K562 (cell line): ENCODE results near the gene SYNE1. TPM values are rescaled to one million over a fixed set of nuclear protein-coding genes. Genes with fewer than 3 reads are reported as not detected.

Experiments
- ATAC-seq: fragments of 200-7000 bp; cut with Tn5 transposase; 3 replicates; pipeline ENCODE4 v1.9.1; 2020; ENCODE audit warnings: moderate library complexity
- BruUV-seq: library from RNA; stranded (reverse); fragments of 400-500 nt; replicated peaks from 2 replicates; lab custom pipeline; 2021; lab: Mats Ljungman, UMichigan
- CTCF ChIA-PET: fragments of 300-600 bp; formaldehyde crosslinking; extraction: SDS; loops from one replicate; lab custom pipeline; 2021; ENCODE audit warnings: low intra/inter-chr PET ratio; lab: Yijun Ruan, JAX
- POLR2A ChIA-PET: fragments of 300-600, 350-650 bp; sonication (Branson Sonifier 250); formaldehyde crosslinking; extraction: SDS; loops from one replicate; lab custom pipeline; 2021; ENCODE audit warnings: antibody characterized with exemption, inconsistent platforms; lab: Yijun Ruan, JAX
- DNase-seq, 4 experiments: peaks; one replicate each; pipeline versions ENCODE4 v3.0.0 to v3.0.0-alpha.2; 2011 to 2018; ENCODE audit warnings: low spot score in 3 of 4, mixed read lengths in 3 of 4; ENCODE audit errors: extremely low read depth in 1 of 4
- FAIRE-seq: peaks from 2 replicates; lab custom pipeline; 2011; peaks lifted over from hg19 to GRCh38; lab: Jason Lieb, UNC
- H2AFZ ChIP-seq: 2 replicates; pipeline ENCODE4 v1.6.0; 2011; ENCODE audit warnings: low read depth, low read length, control low read depth, inconsistent platforms
- H3K27ac ChIP-seq: fragments of 200-600 bp; 3 replicates; pipeline ENCODE4 v1.8.0; 2011; ENCODE audit warnings: low read depth, mild to moderate bottlenecking, control low read depth, inconsistent platforms, low read length, moderate library complexity, mixed read lengths; ENCODE audit errors: extremely low read depth
- H3K27me3 ChIP-seq, 2 experiments: fragments of 300-600 bp in 1 of 2; 2 replicates in 1 of 2; 3 replicates in 1 of 2; pipeline versions ENCODE4 v1.6.0 to v1.8.0; 2011; ENCODE audit warnings: inconsistent platforms in 2 of 2, low read length in 2 of 2, mild to moderate bottlenecking in 1 of 2, mixed read lengths in 1 of 2, moderate library complexity in 1 of 2; ENCODE audit not compliant: control insufficient read depth in 2 of 2, insufficient read depth in 2 of 2
- H3K36me3 ChIP-seq: fragments of 300-600 bp; 3 replicates; pipeline ENCODE4 v1.8.0; 2011; ENCODE audit warnings: mild to moderate bottlenecking, low read length, inconsistent platforms; ENCODE audit not compliant: control insufficient read depth, insufficient read depth
- H3K4me1 ChIP-seq, 2 experiments: fragments of 200-600 bp in 1 of 2; replicated peaks in 1 of 2; 2 replicates in 1 of 2; 3 replicates in 1 of 2; pipeline versions ENCODE4 v1.5.1 to v1.8.0; 2011; ENCODE audit warnings: inconsistent platforms in 2 of 2, low read length in 2 of 2, mild to moderate bottlenecking in 1 of 2, mixed read lengths in 1 of 2, moderate library complexity in 1 of 2; ENCODE audit not compliant: control insufficient read depth in 2 of 2, insufficient read depth in 2 of 2
- H3K4me2 ChIP-seq: 2 replicates; pipeline ENCODE4 v1.6.1; 2011; ENCODE audit warnings: low read length, control low read depth, inconsistent platforms, mixed read lengths; ENCODE audit not compliant: insufficient read depth
- H3K4me3 ChIP-seq: fragments of 200-600 bp; sonication (generic), shearing (Covaris generic); 2 replicates; pipeline ENCODE4 v1.5.1; 2016; ENCODE audit warnings: control low read depth, inconsistent platforms
- H3K79me2 ChIP-seq: fragments of 200-600 bp; 3 replicates; pipeline ENCODE4 v1.8.0; 2011; ENCODE audit warnings: low read length, inconsistent platforms; ENCODE audit not compliant: control insufficient read depth, insufficient read depth
- H3K9ac ChIP-seq, 2 experiments: 2 replicates each; pipeline versions ENCODE4 v1.6.0 to v1.6.1; 2011; ENCODE audit warnings: low read depth in 2 of 2, low read length in 2 of 2, control low read depth in 1 of 2, inconsistent platforms in 1 of 2, mild to moderate bottlenecking in 1 of 2, mixed read lengths in 1 of 2; ENCODE audit not compliant: insufficient read depth in 1 of 2
- H3K9me1 ChIP-seq: one replicate; pipeline ENCODE4 v1.6.0; 2011; ENCODE audit warnings: inconsistent platforms, mild to moderate bottlenecking, low read length, moderate library complexity; ENCODE audit not compliant: control insufficient read depth, insufficient read depth
- H3K9me3 ChIP-seq: replicated peaks from 2 replicates; pipeline ENCODE4 v1.5.1; 2011; ENCODE audit warnings: low read depth, low read length, inconsistent platforms; ENCODE audit not compliant: control insufficient read depth, insufficient read depth
- H4K20me1 ChIP-seq: replicated peaks from 2 replicates; pipeline ENCODE4 v1.6.1; 2011; ENCODE audit warnings: low read length, inconsistent platforms, mixed read lengths; ENCODE audit not compliant: control insufficient read depth, insufficient read depth
- CEBPG ChIP-seq, 3 experiments: fragments of 200-800 bp in 1 of 3; sonication (Bioruptor generic) in 1 of 3; sonication (generic) in 1 of 3; formaldehyde crosslinking in 1 of 3; IDR thresholded peaks in 2 of 3; conservative IDR thresholded peaks in 1 of 3; 2 replicates each; pipeline versions ENCODE4 v1.6.1 to v1.8.0; 2016 to 2022; ENCODE audit warnings: missing compliant biosample characterization in 2 of 3, missing genetic modification characterization in 2 of 3, mild to moderate bottlenecking in 1 of 3, missing genetic modification reagents in 1 of 3
- CHD1 ChIP-seq: fragments of 200-600 bp; sonication (generic); IDR thresholded peaks from one replicate; pipeline ENCODE4 v1.6.1; 2012; ENCODE audit warnings: mild to moderate bottlenecking, moderate library complexity, low read length, inconsistent platforms
- CTCF ChIP-seq, 3 experiments: IDR thresholded peaks in 2 of 3; conservative IDR thresholded peaks in 1 of 3; 2 replicates each; pipeline ENCODE4 v1.5.1; 2011 to 2012; ENCODE audit warnings: low read length in 3 of 3, mild to moderate bottlenecking in 3 of 3, control low read depth in 2 of 3, improper control_type of control experiment in 1 of 3, inconsistent platforms in 1 of 3, low read depth in 1 of 3, mixed read lengths in 1 of 3, moderate library complexity in 1 of 3; ENCODE audit not compliant: insufficient read depth in 2 of 3
- DNMT1 ChIP-seq: fragments of 450-650 bp; IDR thresholded peaks from 2 replicates; pipeline ENCODE4 v1.6.1; 2016; ENCODE audit warnings: antibody characterized with exemption, mild to moderate bottlenecking
- EHMT2 ChIP-seq: fragments of 450-650 bp; IDR thresholded peaks from 2 replicates; pipeline ENCODE4 v1.6.1; 2018; ENCODE audit warnings: antibody characterized with exemption
- HMG20A ChIP-seq: fragments of 450-650 bp; formaldehyde crosslinking; conservative IDR thresholded peaks from 2 replicates; pipeline ENCODE4 v1.4.0; 2020; ENCODE audit warnings: mild to moderate bottlenecking, mixed read lengths
- HMGN3 ChIP-seq: IDR thresholded peaks from 2 replicates; pipeline ENCODE4 v1.6.1; 2011; ENCODE audit warnings: borderline replicate concordance, low read depth, mild to moderate bottlenecking, mixed read lengths, low read length; ENCODE audit not compliant: insufficient read length; ENCODE audit errors: extremely low read depth
- MAX ChIP-seq: sonication (generic); formaldehyde crosslinking; IDR thresholded peaks from 2 replicates; pipeline ENCODE4 v1.9.0; 2022; ENCODE audit warnings: mild to moderate bottlenecking, missing genetic modification reagents
- RFX1 ChIP-seq: fragments of 450-650 bp; IDR thresholded peaks from 2 replicates; pipeline ENCODE4 v1.6.1; 2016; ENCODE audit warnings: mild to moderate bottlenecking, moderate library complexity
- SETDB1 ChIP-seq: IDR thresholded peaks from one replicate; pipeline ENCODE4 v1.6.1; 2012; ENCODE audit warnings: low read length, control low read depth, inconsistent platforms
- ZBTB17 ChIP-seq: fragments of 450-650 bp; formaldehyde crosslinking; IDR thresholded peaks from 2 replicates; pipeline ENCODE4 v1.4.0; 2020; ENCODE audit warnings: mild to moderate bottlenecking
- ZFP36 ChIP-seq: fragments of 150-350 bp; IDR thresholded peaks from 2 replicates; pipeline ENCODE4 v1.6.1; 2018; ENCODE audit warnings: low read length, low read depth; ENCODE audit not compliant: partially characterized antibody
- ZNF561 ChIP-seq: fragments of 450-650 bp; formaldehyde crosslinking; conservative IDR thresholded peaks from 2 replicates; pipeline ENCODE4 v1.4.0; 2020; ENCODE audit warnings: mild to moderate bottlenecking, moderate library complexity
- ZSCAN32 ChIP-seq: fragments of 450-650 bp; formaldehyde crosslinking; IDR thresholded peaks from 2 replicates; pipeline ENCODE4 v1.4.0; 2020; ENCODE audit warnings: mild to moderate bottlenecking, moderate library complexity
- WGBS: fragments of 100-300 bp; shearing (Covaris generic); methylation state at CpG from one replicate; pipeline ENCODE4 v1.1.6; 2016; ENCODE audit warnings: low coverage, mixed read lengths; ENCODE audit not compliant: insufficient coverage; ENCODE audit errors: missing lambda C conversion rate; 5-methylcytosine and 5-hydroxymethylcytosine counted together
- in situ Hi-C: fragments of 300-500 bp; cut with MboI; formaldehyde crosslinking; loops from 4 replicates; pipeline ENCODE4 v1.15.0; 2018; ENCODE audit warnings: inconsistent platforms, mixed read lengths
- intact Hi-C: fragments of 100-400 bp; cut with micrococcal nuclease; formaldehyde crosslinking; loops from 2 replicates; pipeline ENCODE4 v1.14.2; 2022
- polyA plus RNA-seq, 8 experiments: library from polyadenylated mRNA; depleted of rRNA in 4 of 8; stranded (reverse) in 5 of 8; unstranded in 3 of 8; fragments of >200 nt; fragmentation: Nextera tagmentation in 2 of 8; fragmentation: Illumina TruSeq in 1 of 8; extraction: Ambion mirVana in 2 of 8; extraction: Trizol in 1 of 8; gene quantifications; 2 replicates each; pipeline versions ENCODE4 v1.2.1 to v1.2.3, GENCODE V29; 2011 to 2014; ENCODE audit warnings: inconsistent platforms in 1 of 8, missing spikeins in 1 of 8
- total RNA-seq, 7 experiments: library from RNA; depleted of rRNA in 6 of 7; stranded (reverse); fragments of >200 nt in 6 of 7; fragmentation: Illumina TruSeq in 2 of 7; extraction: Trizol in 2 of 7; gene quantifications; 2 replicates each; pipeline versions ENCODE4 v1.2.1 to v1.2.3, GENCODE V29; 2011 to 2021; ENCODE audit warnings: low replicate concordance in 1 of 7

The SYNE1 gene
- total and polyA plus RNA-seq, 9 of the 15 experiments (the other 6 are each of a cell fraction or from before 2014, with no cell fraction given) = under 0.01 to 0.42 (median 0.08) TPM; not detected in 1

- Histone ChIP-seq H3K27ac (no peak overlapping the region), H3K9ac (no peak overlapping the region), H4K20me1 (no peaks in the 10 kb centered on the region), H3K4me3 (no peak overlapping the region), H3K27me3 (no peaks in the 10 kb centered on the region), H3K4me1 (no peaks in the 10 kb centered on the region), H3K9me1 (no peaks in the 10 kb centered on the region), H3K4me2 (no peak overlapping the region), H3K36me3 (no peaks in the 10 kb centered on the region), H3K9me3 (no peaks in the 10 kb centered on the region), H3K79me2 (no peaks in the 10 kb centered on the region), H2AFZ (no peak overlapping the region)
- ATAC-seq (no peak), FAIRE-seq (no peak), DNase-seq (no peak)
- TF ChIP-seq ZBTB17 (no peak), ZSCAN32 (CRISPR knock-in tag) (no peak), EHMT2 (no peak)
- ChIA-PET POLR2A (no interaction called here), CTCF (no interaction called here)
- in situ Hi-C loops = no loop called here
- 0% methylated on average over 4 of the region's 4 CpGs for WGBS
- no TSS peak for BruUV-seq
- intact Hi-C loops = no loop called here
Observed at GRCh38 chr6:152598901-152599537, 38.1 kb downstream of the SYNE1 start.

GRCh38 chr6:152598421-152598820, 38.7 kb downstream of the SYNE1 start:
- Histone ChIP-seq H3K36me3 (no peaks in the 10 kb centered on the region), H3K9ac (no peak overlapping the region), H3K4me3 (no peak overlapping the region), H2AFZ (no peak overlapping the region), H3K27ac (no peak overlapping the region), H3K79me2 (no peaks in the 10 kb centered on the region), H3K9me3 (no peaks in the 10 kb centered on the region), H3K4me2 (no peak overlapping the region), H3K27me3 (no peaks in the 10 kb centered on the region), H3K9me1 (no peaks in the 10 kb centered on the region), H4K20me1 (no peaks in the 10 kb centered on the region), H3K4me1 (no peaks in the 10 kb centered on the region)
- POLR2A ChIA-PET = no interaction called here
- FAIRE-seq (no peak), ATAC-seq (no peak), DNase-seq (no peak)
- in situ Hi-C loops = no loop called here
- intact Hi-C loops = no loop called here
- CTCF ChIA-PET = no interaction called here
- no TSS peak for BruUV-seq
- TF ChIP-seq CHD1 (no peak), CEBPG (CRISPR knock-in tag; IDR thresholded peaks at IDR 0.05) (no peak), CEBPG (tag; conservative IDR thresholded peaks at IDR 0.05 in 1 of 2, IDR thresholded peaks at IDR 0.05 in 1 of 2) (no peak), DNMT1 (no peak), CTCF (IDR thresholded peaks at IDR 0.05 in 2 of 3, conservative IDR thresholded peaks at IDR 0.05 in 1 of 3; ENCODE audit: insufficient read depth in 2 of 3, low read depth in 1 of 3, low read length in 3 of 3) (no peak), HMGN3 (no peak), ZNF561 (CRISPR knock-in tag) (no peak), MAX (no peak), RFX1 (no peak), ZFP36 (no peak), SETDB1 (no peak), HMG20A (CRISPR knock-in tag) (no peak)
